OCI-LY7 (cell line): ENCODE data around the gene REC114.

Experiments
- EZH2phosphoT487 ChIP-seq: fragments of 200-600 bp; sonication (generic); IDR thresholded peaks from 2 replicates; pipeline ENCODE4 v1.6.1; 2018; ENCODE audit warnings: low read depth, borderline replicate concordance, mild to moderate bottlenecking, mixed run types, antibody characterized with exemption, low read length, moderate library complexity, mixed read lengths
- TF ChIP-seq, protein P1 (sequence below): fragments of 200-600 bp; sonication (generic); conservative IDR thresholded peaks from 2 replicates; pipeline ENCODE4 v1.5.1; 2014; ENCODE audit warnings: mild to moderate bottlenecking, antibody characterized with exemption, low read length, moderate library complexity, mixed read lengths

DNA sequence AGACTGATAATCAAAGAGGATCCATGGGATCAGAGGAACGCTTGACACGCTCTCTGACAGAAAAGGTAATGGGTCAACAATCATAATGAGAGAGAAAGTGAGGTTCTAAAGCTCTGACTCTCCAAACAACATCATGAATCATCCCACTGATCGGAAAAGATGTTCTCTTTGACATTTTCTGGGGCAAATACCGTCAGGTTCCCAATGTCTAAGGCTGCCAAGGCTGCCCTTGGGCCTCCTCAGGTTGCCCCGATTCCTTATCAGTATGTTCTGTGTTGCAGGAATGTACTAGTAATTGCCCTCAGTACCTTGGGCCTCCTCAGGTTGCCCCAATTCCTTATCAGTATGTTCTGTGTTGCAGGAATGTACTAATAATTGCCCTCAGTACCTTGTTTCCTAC lies 129.3 kb downstream of the REC114 start:
- TF ChIP-seq, protein P1, sequence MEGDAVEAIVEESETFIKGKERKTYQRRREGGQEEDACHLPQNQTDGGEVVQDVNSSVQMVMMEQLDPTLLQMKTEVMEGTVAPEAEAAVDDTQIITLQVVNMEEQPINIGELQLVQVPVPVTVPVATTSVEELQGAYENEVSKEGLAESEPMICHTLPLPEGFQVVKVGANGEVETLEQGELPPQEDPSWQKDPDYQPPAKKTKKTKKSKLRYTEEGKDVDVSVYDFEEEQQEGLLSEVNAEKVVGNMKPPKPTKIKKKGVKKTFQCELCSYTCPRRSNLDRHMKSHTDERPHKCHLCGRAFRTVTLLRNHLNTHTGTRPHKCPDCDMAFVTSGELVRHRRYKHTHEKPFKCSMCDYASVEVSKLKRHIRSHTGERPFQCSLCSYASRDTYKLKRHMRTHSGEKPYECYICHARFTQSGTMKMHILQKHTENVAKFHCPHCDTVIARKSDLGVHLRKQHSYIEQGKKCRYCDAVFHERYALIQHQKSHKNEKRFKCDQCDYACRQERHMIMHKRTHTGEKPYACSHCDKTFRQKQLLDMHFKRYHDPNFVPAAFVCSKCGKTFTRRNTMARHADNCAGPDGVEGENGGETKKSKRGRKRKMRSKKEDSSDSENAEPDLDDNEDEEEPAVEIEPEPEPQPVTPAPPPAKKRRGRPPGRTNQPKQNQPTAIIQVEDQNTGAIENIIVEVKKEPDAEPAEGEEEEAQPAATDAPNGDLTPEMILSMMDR: no peak
- TF ChIP-seq EZH2phosphoT487: no peak
